Cardiac muscle cell (in vitro differentiated cells and primary cell): ENCODE measurements around the gene EEA1. TPM values are rescaled to one million over a fixed set of nuclear protein-coding genes. Genes with fewer than 3 reads are reported as not detected.

Experiments
- DNase-seq, 2 donors: peaks; one replicate each; pipeline versions ENCODE4 v3.0.0 to v3.0.0-alpha.2; 2010 to 2017; ENCODE audit warnings: low read depth in 1 of 2, low spot score in 1 of 2
- H3K27ac ChIP-seq: fragments of 200-600 bp; sonication (generic); 2 replicates; pipeline ENCODE4 v1.5.1; 2016
- H3K27me3 ChIP-seq: fragments of 200-600 bp; sonication (generic); 2 replicates; pipeline ENCODE4 v1.6.0; 2016; ENCODE audit warnings: control low read depth
- H3K36me3 ChIP-seq: fragments of 200-600 bp; sonication (generic); 2 replicates; pipeline ENCODE4 v1.5.1; 2016; ENCODE audit warnings: control low read depth
- H3K4me1 ChIP-seq: fragments of 200-600 bp; sonication (generic); 2 replicates; pipeline ENCODE4 v1.8.1; 2017; ENCODE audit warnings: low read depth, mild to moderate bottlenecking, mixed run types
- H3K4me3 ChIP-seq: fragments of 200-600 bp; sonication (generic); 2 replicates; pipeline ENCODE4 v1.5.1; 2016; ENCODE audit warnings: mild to moderate bottlenecking
- H3K9me3 ChIP-seq: fragments of 200-600 bp; sonication (generic); 2 replicates; pipeline ENCODE4 v1.5.1; 2017; ENCODE audit warnings: low read depth, mild to moderate bottlenecking, control low read depth
- CTCF ChIP-seq: IDR thresholded peaks from 2 replicates; pipeline ENCODE4 v1.5.1; 2012; ENCODE audit warnings: low read depth, mild to moderate bottlenecking, low read length
- polyA plus RNA-seq: library from polyadenylated mRNA; unstranded; fragments of >200 nt; fragmentation: Nextera tagmentation; extraction: Ambion mirVana; gene quantifications from 2 replicates; pipeline ENCODE4 v1.2.1, GENCODE V29; 2016
- total RNA-seq: library from RNA; depleted of rRNA; stranded (reverse); fragments of >200 nt; gene quantifications from 2 replicates; pipeline ENCODE4 v1.2.3, GENCODE V29; 2016

Gene EEA1
- total and polyA plus RNA-seq, 2 experiments from 2014 or later: 9.8 to 32.9 TPM

DNA sequence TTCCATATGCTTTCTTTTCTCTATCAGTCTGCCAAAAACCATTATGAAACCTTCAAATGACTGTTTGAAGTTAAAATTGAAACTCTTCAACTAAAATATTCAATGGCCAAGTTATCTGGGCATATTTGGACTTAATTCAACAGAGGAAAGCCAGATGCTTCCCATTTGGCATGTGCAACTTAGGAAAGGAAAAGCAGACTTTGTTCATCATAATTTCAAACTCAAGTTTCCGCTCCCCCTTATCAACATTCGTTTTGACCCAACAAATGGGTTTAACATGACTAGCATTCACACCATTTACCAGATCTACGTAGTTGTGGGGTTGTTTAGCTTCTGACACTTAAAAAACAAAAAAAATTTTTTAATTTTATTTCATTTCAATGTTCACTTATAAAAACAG is 150.6 kb downstream of the EEA1 start:
- no peak overlapping the region for H3K27ac ChIP-seq
- no peak for TF ChIP-seq CTCF
- no peaks in the 10 kb centered on the region for H3K9me3 ChIP-seq
- H3K36me3 ChIP-seq: peaks cover 23% of the 10 kb centered on the region
- no peak overlapping the region for H3K4me3 ChIP-seq
- no peaks in the 10 kb centered on the region for H3K27me3 ChIP-seq
- no peaks in the 10 kb centered on the region for H3K4me1 ChIP-seq
- DNase-seq: peak in 1 of 2 donors; percentile 41

- no peaks in the 10 kb centered on the region for H3K27me3 ChIP-seq
- no peak for DNase-seq
- no peaks in the 10 kb centered on the region for H3K9me3 ChIP-seq
- H3K36me3 ChIP-seq: peaks cover 23% of the 10 kb centered on the region
- peaks cover 2% of the 10 kb centered on the region for H3K4me1 ChIP-seq
- H3K4me3 ChIP-seq: no peak overlapping the region
- no peak for TF ChIP-seq CTCF
- H3K27ac ChIP-seq: no peak overlapping the region
Observed at GRCh38 chr12:92775416-92775815, 153.7 kb downstream of the EEA1 start.

GRCh38 chr12:92771001-92771400 is 158.1 kb downstream of the EEA1 start:
- H3K27ac ChIP-seq: no peak overlapping the region
- H3K4me1 ChIP-seq: peaks cover 19% of the 10 kb centered on the region

GRCh38 chr12:92769124-92769901 is 159.8 kb downstream of the EEA1 start:
- H3K27ac ChIP-seq: peak overlapping the region; percentile 24
- no peaks in the 10 kb centered on the region for H3K9me3 ChIP-seq
- no peaks in the 10 kb centered on the region for H3K27me3 ChIP-seq
- H3K4me1 ChIP-seq: peaks cover 19% of the 10 kb centered on the region
- TF ChIP-seq CTCF: no peak
- no peaks in the 10 kb centered on the region for H3K36me3 ChIP-seq
- DNase-seq: peak; percentile 18 to 23
- no peak overlapping the region for H3K4me3 ChIP-seq

More at GRCh38 chr12:92771001-92771400, 158.1 kb downstream of the EEA1 start:
- DNase-seq: peak in 1 of 2 donors; percentile 20
- TF ChIP-seq CTCF: no peak
- Histone ChIP-seq H3K36me3 (no peaks in the 10 kb centered on the region), H3K4me3 (no peak overlapping the region), H3K9me3 (no peaks in the 10 kb centered on the region), H3K27me3 (no peaks in the 10 kb centered on the region)

- TF ChIP-seq CTCF: no peak
- no peaks in the 10 kb centered on the region for H3K27me3 ChIP-seq
- H3K4me3 ChIP-seq: no peak overlapping the region
- H3K9me3 ChIP-seq: no peaks in the 10 kb centered on the region
- no peaks in the 10 kb centered on the region for H3K36me3 ChIP-seq
- no peak for DNase-seq
- no peak overlapping the region for H3K27ac ChIP-seq
- peaks cover 19% of the 10 kb centered on the region for H3K4me1 ChIP-seq
Observed at GRCh38 chr12:92765871-92766270, 163.2 kb downstream of the EEA1 start.
